ENCODE data around the gene LRIT3.

The LRIT3 gene, protein sequence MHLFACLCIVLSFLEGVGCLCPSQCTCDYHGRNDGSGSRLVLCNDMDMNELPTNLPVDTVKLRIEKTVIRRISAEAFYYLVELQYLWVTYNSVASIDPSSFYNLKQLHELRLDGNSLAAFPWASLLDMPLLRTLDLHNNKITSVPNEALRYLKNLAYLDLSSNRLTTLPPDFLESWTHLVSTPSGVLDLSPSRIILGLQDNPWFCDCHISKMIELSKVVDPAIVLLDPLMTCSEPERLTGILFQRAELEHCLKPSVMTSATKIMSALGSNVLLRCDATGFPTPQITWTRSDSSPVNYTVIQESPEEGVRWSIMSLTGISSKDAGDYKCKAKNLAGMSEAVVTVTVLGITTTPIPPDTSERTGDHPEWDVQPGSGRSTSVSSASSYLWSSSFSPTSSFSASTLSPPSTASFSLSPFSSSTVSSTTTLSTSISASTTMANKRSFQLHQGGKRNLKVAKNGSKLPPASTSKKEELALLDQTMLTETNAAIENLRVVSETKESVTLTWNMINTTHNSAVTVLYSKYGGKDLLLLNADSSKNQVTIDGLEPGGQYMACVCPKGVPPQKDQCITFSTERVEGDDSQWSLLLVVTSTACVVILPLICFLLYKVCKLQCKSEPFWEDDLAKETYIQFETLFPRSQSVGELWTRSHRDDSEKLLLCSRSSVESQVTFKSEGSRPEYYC

DNA sequence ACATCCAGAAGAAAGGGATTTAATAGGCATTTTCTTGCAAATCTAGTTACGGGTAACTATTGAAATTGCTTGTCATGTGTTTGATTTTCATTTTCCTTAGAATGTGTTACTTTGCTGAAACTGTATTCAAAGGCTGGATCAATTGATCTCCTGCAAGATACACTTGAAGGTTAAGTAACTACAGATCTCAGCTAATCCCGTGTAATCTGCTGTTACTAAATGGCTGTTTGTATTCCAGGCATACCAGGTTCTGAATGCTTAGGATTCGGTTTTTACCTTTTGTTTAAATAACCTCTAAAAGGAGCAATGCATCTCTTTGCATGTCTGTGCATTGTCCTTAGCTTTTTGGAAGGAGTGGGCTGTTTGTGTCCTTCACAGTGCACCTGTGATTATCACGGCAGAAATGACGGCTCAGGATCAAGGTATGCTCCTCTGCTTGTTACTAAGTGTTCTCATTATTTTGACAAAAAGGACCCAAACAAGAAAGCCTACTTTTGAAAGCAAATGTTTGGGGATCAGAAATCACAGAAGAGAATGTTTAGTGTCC, at the start of gene LRIT3:
Gene LRIT3 (plus strand): TSS at position 212 of the 547 bp plus-strand sequence. CDS start 95 bp downstream, at position 307.
- no peak for DNase-seq (ENCODE audit: extremely low read depth, low read depth)
- TF ChIP-seq, protein P1, sequence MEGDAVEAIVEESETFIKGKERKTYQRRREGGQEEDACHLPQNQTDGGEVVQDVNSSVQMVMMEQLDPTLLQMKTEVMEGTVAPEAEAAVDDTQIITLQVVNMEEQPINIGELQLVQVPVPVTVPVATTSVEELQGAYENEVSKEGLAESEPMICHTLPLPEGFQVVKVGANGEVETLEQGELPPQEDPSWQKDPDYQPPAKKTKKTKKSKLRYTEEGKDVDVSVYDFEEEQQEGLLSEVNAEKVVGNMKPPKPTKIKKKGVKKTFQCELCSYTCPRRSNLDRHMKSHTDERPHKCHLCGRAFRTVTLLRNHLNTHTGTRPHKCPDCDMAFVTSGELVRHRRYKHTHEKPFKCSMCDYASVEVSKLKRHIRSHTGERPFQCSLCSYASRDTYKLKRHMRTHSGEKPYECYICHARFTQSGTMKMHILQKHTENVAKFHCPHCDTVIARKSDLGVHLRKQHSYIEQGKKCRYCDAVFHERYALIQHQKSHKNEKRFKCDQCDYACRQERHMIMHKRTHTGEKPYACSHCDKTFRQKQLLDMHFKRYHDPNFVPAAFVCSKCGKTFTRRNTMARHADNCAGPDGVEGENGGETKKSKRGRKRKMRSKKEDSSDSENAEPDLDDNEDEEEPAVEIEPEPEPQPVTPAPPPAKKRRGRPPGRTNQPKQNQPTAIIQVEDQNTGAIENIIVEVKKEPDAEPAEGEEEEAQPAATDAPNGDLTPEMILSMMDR (IDR thresholded peaks at IDR 0.05; ENCODE audit: low read depth, low read length), result no peak

DNA sequence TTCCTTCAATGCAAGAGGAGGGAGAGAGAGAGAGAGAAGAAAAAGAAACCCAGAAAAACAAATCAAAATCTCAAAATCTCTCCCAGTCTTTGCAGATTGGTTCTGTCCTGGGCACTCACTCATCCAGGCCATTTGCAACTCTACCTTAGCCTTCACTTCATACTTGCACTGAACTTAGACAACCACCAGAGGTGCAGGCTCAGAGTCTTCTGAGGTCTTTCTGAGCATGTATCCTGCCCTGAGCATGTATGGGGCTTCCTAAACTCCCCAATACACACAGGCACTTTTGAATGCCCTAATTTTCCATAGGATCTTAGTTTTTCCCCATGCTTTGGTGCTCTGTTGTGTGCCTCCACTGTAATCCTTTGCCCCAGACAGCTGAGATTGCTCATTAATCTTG, 49.0 kb upstream of the LRIT3 start:
- DNase-seq (ENCODE audit: extremely low read depth, low read depth), result no peak
- TF ChIP-seq, protein P1 (IDR thresholded peaks at IDR 0.05; ENCODE audit: low read depth, low read length), result no peak

DNA sequence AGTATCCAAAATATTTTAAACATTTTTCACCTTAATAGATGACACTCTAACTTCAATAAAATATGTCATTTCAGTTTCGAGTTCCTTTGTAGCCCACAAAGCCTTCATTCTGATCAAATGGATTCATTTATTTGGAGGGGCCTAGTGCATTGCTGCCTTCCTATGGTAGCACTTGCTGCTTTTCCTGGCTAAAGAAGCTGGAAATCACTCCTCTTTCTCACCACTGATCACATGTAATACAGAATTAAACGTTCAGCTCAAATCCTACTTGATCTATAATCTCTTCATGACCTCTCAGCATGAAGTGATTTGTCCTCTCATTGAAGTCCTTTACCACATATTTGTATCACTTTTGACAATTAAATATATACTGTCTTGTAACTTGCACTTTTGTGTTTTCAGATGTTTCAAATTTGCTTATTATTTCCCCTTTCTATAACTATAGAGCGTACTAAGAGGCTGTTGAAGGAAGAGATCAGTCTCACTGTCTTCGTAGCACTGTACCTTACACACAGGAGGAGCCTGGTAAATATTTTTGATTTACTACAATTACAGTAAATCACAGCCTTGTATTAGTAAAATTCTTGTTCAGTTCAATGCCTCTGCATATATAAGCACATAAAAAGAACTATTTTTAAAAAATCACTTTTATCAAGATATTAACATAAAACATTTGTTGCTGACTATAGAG, 46.7 kb upstream of the LRIT3 start:
- TF ChIP-seq, protein P1 (IDR thresholded peaks at IDR 0.05; ENCODE audit: low read depth, low read length), result no peak
- no peak for DNase-seq (ENCODE audit: extremely low read depth, low read depth)

DNA sequence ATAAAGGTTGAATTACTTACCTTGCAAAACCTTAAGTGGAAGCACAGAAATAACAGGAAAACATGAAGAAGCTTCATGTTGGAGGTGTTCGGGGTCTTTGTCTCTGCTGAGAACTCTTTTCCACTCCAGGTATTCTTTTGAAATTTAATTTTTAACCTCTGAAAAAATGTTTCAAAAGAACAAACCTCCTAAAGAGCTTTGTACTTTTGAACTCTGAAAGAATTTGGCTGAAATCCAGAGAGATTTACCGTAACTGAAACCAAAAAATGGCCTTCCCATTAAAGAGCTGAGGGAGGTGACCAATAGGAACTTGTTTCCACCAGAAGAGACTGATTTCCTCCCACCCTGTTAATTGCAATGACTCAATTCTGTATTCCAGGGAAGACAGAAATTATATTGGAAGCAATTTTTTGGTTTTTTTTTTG, 46.0 kb upstream of the LRIT3 start, which contains the start of gene CFI:
Gene CFI (minus strand): TSS at position 105 of the 425 bp plus-strand sequence. CDS start 28 bp downstream, at position 77.
- TF ChIP-seq, protein P1 (IDR thresholded peaks at IDR 0.05; ENCODE audit: low read depth, low read length), result no peak
- peak; percentile 50 for DNase-seq (ENCODE audit: extremely low read depth, low read depth)

DNA sequence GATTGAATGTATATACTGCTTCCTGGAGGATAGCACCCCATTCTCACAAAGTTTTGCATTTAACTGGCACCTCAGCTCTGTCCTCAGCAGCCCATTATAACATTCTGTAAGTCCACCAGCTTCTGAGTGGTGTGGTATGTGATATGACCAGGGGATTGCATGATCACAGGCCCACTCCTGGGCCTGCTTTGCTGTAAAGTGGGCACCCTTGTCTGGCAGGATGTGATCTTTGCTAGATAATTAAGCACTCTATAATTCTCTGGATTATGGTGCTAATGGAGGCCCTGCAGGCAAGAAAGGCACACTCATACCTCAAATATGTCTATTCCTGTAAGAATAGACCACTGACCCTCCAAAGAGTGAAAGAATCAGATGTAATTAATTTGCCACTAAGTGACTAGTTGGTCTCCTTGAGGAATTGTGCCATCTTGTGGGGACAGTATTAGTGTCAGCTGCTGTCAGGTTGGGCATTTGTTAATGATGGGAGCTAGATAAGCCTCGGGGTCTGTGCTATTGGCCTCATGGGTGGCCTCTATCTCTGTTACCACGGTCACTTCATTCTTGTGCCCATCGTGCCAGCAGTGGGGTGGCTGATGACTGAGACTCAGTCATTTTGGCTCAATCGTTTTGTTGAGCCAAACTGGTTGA, 43.9 kb upstream of the LRIT3 start:
- TF ChIP-seq, protein P1 (IDR thresholded peaks at IDR 0.05; ENCODE audit: low read depth, low read length), result peak; percentile 43
- no peak for DNase-seq (ENCODE audit: extremely low read depth, low read depth)

DNA sequence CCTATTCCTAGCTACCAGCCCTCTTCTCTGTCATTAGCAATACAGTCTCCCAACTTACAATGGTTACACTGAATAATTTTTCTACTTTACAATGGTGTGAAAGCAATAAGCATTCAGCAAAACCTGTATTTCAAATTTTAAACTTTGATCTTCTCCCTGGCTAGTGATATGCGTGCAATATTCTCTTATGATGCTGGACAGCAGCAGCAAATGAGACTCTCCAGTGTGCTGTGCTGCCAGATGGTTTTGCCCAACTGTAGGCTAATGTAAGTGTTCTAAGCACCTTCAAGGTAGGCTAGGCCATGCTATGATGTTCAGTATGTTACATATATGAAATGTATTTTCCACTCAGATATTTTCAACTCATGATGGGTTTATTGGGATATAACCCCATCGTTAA, 38.3 kb upstream of the LRIT3 start:
- TF ChIP-seq, protein P1 (IDR thresholded peaks at IDR 0.05; ENCODE audit: low read depth, low read length), result no peak
- DNase-seq (ENCODE audit: extremely low read depth, low read depth), result no peak

Data from AG09319 (cell line).